ENCODE data around the gene CSTB. TPM values are rescaled to one million over a fixed set of nuclear protein-coding genes. Genes with fewer than 3 reads are reported as not detected.

CSTB gene
- total and polyA plus RNA-seq, 2 of the 8 experiments (the other 6 are each of a cell fraction or from before 2014, with no cell fraction given), result 53.8 to 64.1 TPM

DNA sequence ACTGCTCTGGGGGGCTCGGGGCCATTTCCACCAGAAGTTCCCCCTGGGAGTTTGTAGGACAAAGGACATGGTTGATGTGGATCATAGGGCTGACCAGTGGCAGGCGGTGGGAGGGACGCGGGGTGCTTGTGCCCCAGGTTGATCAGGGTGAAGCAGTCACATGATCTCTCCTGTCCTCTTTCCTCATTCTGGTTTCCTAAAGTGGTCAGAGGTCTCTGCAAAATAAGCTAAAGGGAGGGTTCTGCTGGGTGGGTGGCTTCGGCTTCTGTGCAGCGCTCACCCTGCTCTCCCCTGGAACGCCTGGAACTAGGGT lies 48.0 kb downstream of the CSTB start:
- Histone ChIP-seq H3K79me1 (ENCODE audit: low read depth, low read length) (peaks cover 14% of the 10 kb centered on the region; the same call in 1 of the 2 replicates), H3K9ac (replicated peaks in 1 of 4; ENCODE audit: extremely low read depth in 1 of 4, low read depth in 3 of 4, low read length in 3 of 4) (peak overlapping the region in 3 of 4 experiments; percentile 43 to 75 (median 60); a peak in 6 of 7 replicates), H2BK15ac (ENCODE audit: low read length) (peak overlapping the region; percentile 33; the same call in 1 of the 2 replicates), H2BK20ac (ENCODE audit: low read length) (no peak overlapping the region), H4K91ac (replicated peaks; ENCODE audit: insufficient read length, low read length) (peak overlapping the region; percentile 96), H3K27me3 (replicated peaks in 1 of 4; ENCODE audit: control insufficient read depth in 3 of 4, extremely low read depth in 1 of 4, insufficient read depth in 3 of 4, low read length in 3 of 4) (no peaks in the 10 kb centered on the region), H3K56ac (replicated peaks; ENCODE audit: insufficient read length, low read depth, low read length) (peak overlapping the region; percentile 49), H2BK5ac (ENCODE audit: low read depth, low read length) (peak overlapping the region; percentile 97), H3K79me2 (ENCODE audit: control insufficient read depth in 1 of 2, insufficient read depth in 2 of 2, low read length in 2 of 2) (peaks cover 0 to 52% of the 10 kb centered on the region in 2 experiments; a peak in 3 of 4 replicates), H2AK5ac (ENCODE audit: low read depth, low read length) (peak overlapping the region; percentile 1; the same call in 1 of the 2 replicates), H2AFZ (ENCODE audit: low read length) (0 out of 2 replicates have a peak overlapping the region, but pooled peaks have one; percentile 30), H2BK120ac (replicated peaks; ENCODE audit: low read depth, low read length) (no peak overlapping the region), H2BK12ac (ENCODE audit: low read depth, low read length) (0 out of 2 replicates have a peak overlapping the region, but pooled peaks have one; percentile 32), H3K23me2 (ENCODE audit: low read depth, low read length) (peaks cover 9% of the 10 kb centered on the region; the same call in 1 of the 2 replicates), H3K27ac (ENCODE audit: low read depth, low read length) (peak overlapping the region; percentile 83; the same call in 1 of the 2 replicates), H4K8ac (ENCODE audit: extremely low read depth, insufficient read depth, low read length) (peak overlapping the region; percentile 45; the same call in 1 of the 2 replicates), H4K5ac (ENCODE audit: insufficient read length, low read depth, low read length) (no peak overlapping the region), H3K4me1 (replicated peaks in 1 of 4; ENCODE audit: control insufficient read depth in 3 of 4, insufficient read depth in 4 of 4, low read length in 3 of 4) (peaks cover 0 to 21% (median 11%) of the 10 kb centered on the region in 4 experiments; a peak in 6 of 7 replicates), H3K36me3 (ENCODE audit: control insufficient read depth in 2 of 4, insufficient read depth in 4 of 4, low read length in 3 of 4) (no peaks in the 10 kb centered on the region), H3K4me3 (ENCODE audit: extremely low read depth in 1 of 4, insufficient read depth in 2 of 4, low read depth in 3 of 4, low read length in 4 of 4) (peak overlapping the region; percentile 39 to 83 (median 71)), H3K4me2 (ENCODE audit: insufficient read depth in 1 of 2, low read depth in 2 of 2, low read length in 2 of 2) (peak overlapping the region; percentile 71 to 90), H3K23ac (ENCODE audit: insufficient read length) (no peak overlapping the region), H3K9me3 (ENCODE audit: insufficient read depth in 2 of 2, low read depth in 1 of 2, low read length in 1 of 2) (no peaks in the 10 kb centered on the region), H4K20me1 (replicated peaks in 1 of 2; ENCODE audit: control insufficient read depth in 1 of 2, insufficient read depth in 2 of 2, low read length in 2 of 2) (peaks cover 0 to 6% of the 10 kb centered on the region in 2 experiments), H3K4ac (replicated peaks; ENCODE audit: insufficient read length, low read depth, low read length) (peak overlapping the region; percentile 27), H3K18ac (ENCODE audit: extremely low read depth, low read length) (peak overlapping the region; percentile 97), H3K14ac (ENCODE audit: insufficient read length) (no peak overlapping the region)
- DNase-seq (ENCODE audit: low read depth in 1 of 2, low spot score in 2 of 2) (no peak), FAIRE-seq (no peak)
- CTCF ChIA-PET (ENCODE audit: partially characterized antibody), result interaction anchor here (0.6 to 3.7 kb wide), 27 partner anchors 8 to 1389 kb away, joined by 3 to 13 read pairs (median 5); partner anchors contain the start of gene RRP1
- WGBS, 2 experiments (ENCODE audit: extremely low coverage in 1 of 2, insufficient coverage in 1 of 2, insufficient read length in 1 of 2, insufficient replicate concordance in 2 of 2, low coverage in 1 of 2, low lambda C conversion rate in 2 of 2, missing lambda C conversion rate in 1 of 2), result 47% methylated on average over 7 of the region's 7 CpGs; no CpG with 5 or more reads in 1 of the 2 experiments
- TF ChIP-seq YY1 (IDR thresholded peaks at IDR 0.05; ENCODE audit: low read depth, low read length), result no peak
- TF ChIP-seq, protein P1, sequence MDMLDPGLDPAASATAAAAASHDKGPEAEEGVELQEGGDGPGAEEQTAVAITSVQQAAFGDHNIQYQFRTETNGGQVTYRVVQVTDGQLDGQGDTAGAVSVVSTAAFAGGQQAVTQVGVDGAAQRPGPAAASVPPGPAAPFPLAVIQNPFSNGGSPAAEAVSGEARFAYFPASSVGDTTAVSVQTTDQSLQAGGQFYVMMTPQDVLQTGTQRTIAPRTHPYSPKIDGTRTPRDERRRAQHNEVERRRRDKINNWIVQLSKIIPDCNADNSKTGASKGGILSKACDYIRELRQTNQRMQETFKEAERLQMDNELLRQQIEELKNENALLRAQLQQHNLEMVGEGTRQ (IDR thresholded peaks at IDR 0.05; ENCODE audit: low read length), result 0 out of 2 replicates have a peak, but pooled peaks have one; percentile 22
- POLR2A ChIA-PET (ENCODE audit: partially characterized antibody), result interaction anchor here (0.8 to 6.8 kb wide), 18 partner anchors 8 to 71 kb away, joined by 3 to 41 read pairs (median 5); partner anchors contain the start of genes HSF2BP, PDXK, RRP1 and RRP1B
